ENCODE measurements around the gene ARFGAP2.

DNA sequence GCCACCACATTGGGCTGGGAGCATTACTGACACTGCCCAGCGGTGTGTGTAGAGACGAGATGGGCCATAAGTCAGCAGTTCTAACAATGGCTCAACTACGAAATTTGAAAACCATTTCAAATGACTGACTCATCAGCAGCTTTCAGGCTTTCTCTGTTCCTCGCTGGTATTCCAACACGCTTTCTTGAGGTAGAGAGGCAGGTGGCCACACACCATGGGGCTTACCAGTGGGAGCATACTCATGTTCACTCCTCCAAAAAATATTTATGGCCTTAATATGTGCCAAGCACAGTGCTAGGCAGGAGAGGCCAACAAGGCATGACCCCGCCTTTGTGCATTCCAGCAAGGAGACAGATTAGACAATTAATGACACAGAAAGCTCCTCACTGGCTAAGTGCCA is 20.3 kb downstream of the ARFGAP2 start:
- TF ChIP-seq, protein P1, sequence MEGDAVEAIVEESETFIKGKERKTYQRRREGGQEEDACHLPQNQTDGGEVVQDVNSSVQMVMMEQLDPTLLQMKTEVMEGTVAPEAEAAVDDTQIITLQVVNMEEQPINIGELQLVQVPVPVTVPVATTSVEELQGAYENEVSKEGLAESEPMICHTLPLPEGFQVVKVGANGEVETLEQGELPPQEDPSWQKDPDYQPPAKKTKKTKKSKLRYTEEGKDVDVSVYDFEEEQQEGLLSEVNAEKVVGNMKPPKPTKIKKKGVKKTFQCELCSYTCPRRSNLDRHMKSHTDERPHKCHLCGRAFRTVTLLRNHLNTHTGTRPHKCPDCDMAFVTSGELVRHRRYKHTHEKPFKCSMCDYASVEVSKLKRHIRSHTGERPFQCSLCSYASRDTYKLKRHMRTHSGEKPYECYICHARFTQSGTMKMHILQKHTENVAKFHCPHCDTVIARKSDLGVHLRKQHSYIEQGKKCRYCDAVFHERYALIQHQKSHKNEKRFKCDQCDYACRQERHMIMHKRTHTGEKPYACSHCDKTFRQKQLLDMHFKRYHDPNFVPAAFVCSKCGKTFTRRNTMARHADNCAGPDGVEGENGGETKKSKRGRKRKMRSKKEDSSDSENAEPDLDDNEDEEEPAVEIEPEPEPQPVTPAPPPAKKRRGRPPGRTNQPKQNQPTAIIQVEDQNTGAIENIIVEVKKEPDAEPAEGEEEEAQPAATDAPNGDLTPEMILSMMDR (IDR thresholded peaks at IDR 0.05), result no peak
- TF ChIP-seq POLR2A (IDR thresholded peaks at IDR 0.05), result no peak
